ENCODE results near the gene CAPN14.

The CAPN14 gene

DNA sequence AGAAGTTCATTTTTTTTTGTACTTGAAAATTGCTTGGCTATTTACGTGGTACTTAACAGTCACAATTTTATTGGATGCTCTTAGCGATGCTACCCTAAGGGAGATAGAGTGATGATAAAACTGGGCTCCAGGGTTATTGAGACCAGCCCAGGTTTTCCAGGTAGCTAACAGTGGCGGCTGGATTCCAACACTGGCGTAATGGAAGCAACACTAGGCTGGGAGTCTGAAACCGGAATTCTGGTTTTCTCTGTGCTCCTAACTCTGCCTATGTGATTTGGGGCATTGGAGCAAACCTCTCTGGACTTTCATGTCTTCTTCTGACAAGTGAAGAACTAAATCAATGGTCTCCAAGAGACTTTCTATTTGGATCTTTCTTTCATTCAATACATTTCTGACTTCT lies 69.7 kb downstream of the CAPN14 start:
- H3K27me3 Mint-ChIP-seq: peaks cover 16 to 27% of the 10 kb centered on the region in 2 donors
- no peaks in the 10 kb centered on the region for H3K36me3 Mint-ChIP-seq (ENCODE audit: insufficient read depth)
- no peak overlapping the region for H3K4me3 Mint-ChIP-seq
- no peak overlapping the region for H3K27ac Mint-ChIP-seq
- ATAC-seq (replicated peaks): no peak
- no peaks in the 10 kb centered on the region for H3K4me1 Mint-ChIP-seq (ENCODE audit: low read depth in 2 of 2)
- DNase-seq: no peak
- no peaks in the 10 kb centered on the region for H3K9me3 Mint-ChIP-seq

- Mint-ChIP-seq H3K4me1 (ENCODE audit: low read depth in 2 of 2) (peaks cover 0 to under 1% of the 10 kb centered on the region in 2 donors), H3K4me3 (no peak overlapping the region), H3K27me3 (peaks cover 6 to 36% of the 10 kb centered on the region in 2 donors), H3K9me3 (no peaks in the 10 kb centered on the region), H3K36me3 (ENCODE audit: insufficient read depth) (peaks cover 5% of the 10 kb centered on the region), H3K27ac (no peak overlapping the region)
- DNase-seq: no peak
- ATAC-seq (replicated peaks): no peak
These were observed 75.2 kb downstream of the CAPN14 start for GRCh38 chr2:31142110-31142509.

DNA sequence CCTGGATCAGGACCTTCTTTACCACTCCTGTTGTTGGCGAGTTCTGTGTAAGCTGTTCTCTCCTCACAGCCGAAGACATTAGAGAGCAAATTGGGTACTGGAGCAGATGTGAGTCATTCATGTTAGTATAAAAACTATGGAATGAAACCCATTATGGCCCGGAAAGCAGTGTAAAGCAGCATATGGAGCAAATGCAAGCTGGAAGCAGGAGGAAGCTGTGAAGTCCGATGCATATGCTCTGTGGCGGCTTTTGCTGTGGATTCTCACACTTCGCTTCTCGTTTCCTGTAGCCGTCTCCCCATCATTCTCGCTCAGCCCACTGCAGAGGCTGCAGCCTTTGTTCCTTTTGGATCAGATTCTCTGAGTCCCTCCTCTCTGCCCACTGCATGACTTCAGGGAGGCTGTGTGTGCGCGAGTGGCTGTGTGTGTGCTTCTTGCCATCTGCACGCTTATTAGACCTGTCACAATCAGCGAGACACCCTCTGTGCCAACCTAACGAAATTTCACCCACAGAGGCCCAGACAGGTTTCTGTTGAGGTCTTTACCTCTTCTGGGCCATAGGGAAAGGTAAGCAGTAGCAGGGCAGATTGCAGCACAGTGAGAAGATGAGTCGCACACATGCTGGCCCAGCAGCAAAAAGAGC lies 75.8 kb downstream of the CAPN14 start:
- Mint-ChIP-seq H3K4me1 (ENCODE audit: low read depth in 2 of 2) (peaks cover 4 to 5% of the 10 kb centered on the region in 2 donors), H3K4me3 (no peak overlapping the region), H3K36me3 (ENCODE audit: insufficient read depth) (peaks cover 5% of the 10 kb centered on the region), H3K27ac (no peak overlapping the region), H3K9me3 (no peaks in the 10 kb centered on the region), H3K27me3 (peaks cover 12 to 41% of the 10 kb centered on the region in 2 donors)
- DNase-seq (no peak), ATAC-seq (replicated peaks) (no peak)

GRCh38 chr2:31140151-31140550 lies 77.2 kb downstream of the CAPN14 start:
- Mint-ChIP-seq H3K36me3 (ENCODE audit: insufficient read depth) (peaks cover 5% of the 10 kb centered on the region), H3K9me3 (no peaks in the 10 kb centered on the region), H3K4me1 (ENCODE audit: low read depth in 2 of 2) (peaks cover 4 to 7% of the 10 kb centered on the region in 2 donors), H3K27me3 (peaks cover 26 to 55% of the 10 kb centered on the region in 2 donors), H3K4me3 (no peak overlapping the region), H3K27ac (no peak overlapping the region)
- DNase-seq: no peak
- ATAC-seq (replicated peaks): no peak

DNA sequence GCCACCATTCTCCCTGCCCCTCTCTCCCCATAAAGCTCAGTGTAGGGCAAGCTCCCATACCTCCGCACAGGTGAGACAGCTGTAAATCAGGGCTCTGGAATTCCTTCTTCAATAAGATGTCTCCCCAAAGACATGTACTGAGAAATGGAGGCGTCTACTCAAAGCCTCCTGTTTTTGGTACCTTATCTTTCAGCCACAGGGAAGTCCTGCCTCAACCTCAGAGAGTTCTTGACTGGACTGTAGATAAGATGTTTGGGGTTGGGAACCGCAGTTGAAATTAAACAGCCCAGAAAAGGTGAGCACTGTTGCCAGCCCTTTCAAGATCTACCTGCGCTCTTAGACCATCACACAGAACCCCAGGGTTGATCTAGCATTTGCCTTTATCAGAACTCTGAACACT lies 77.6 kb downstream of the CAPN14 start:
- Mint-ChIP-seq H3K36me3 (ENCODE audit: insufficient read depth) (peaks cover 5% of the 10 kb centered on the region), H3K27ac (no peak overlapping the region), H3K4me1 (ENCODE audit: low read depth in 2 of 2) (peaks cover 4 to 7% of the 10 kb centered on the region in 2 donors), H3K4me3 (no peak overlapping the region), H3K27me3 (peaks cover 31 to 60% of the 10 kb centered on the region in 2 donors), H3K9me3 (no peaks in the 10 kb centered on the region)
- ATAC-seq (replicated peaks) (no peak), DNase-seq (no peak)

- Mint-ChIP-seq H3K36me3 (ENCODE audit: insufficient read depth) (peaks cover 5% of the 10 kb centered on the region), H3K27me3 (peaks cover 44 to 74% of the 10 kb centered on the region in 2 donors), H3K27ac (no peak within 1 kb of the TSS), H3K4me3 (peak within 1 kb of the TSS; percentile 63), H3K9me3 (no peaks in the 10 kb centered on the region), H3K4me1 (ENCODE audit: low read depth in 2 of 2) (peaks cover 4 to 7% of the 10 kb centered on the region in 2 donors)
- DNase-seq: peak in 1 of 3 experiments; percentile 7
- peak; percentile 52 for ATAC-seq (replicated peaks)
These were observed 79.0 kb downstream of the CAPN14 start, which contains the start of gene GALNT14 for GRCh38 chr2:31138037-31138962. GALNT14 (minus strand) TSS chr2:31138440; CDS start chr2:31138086, 354 bp downstream.

DNA sequence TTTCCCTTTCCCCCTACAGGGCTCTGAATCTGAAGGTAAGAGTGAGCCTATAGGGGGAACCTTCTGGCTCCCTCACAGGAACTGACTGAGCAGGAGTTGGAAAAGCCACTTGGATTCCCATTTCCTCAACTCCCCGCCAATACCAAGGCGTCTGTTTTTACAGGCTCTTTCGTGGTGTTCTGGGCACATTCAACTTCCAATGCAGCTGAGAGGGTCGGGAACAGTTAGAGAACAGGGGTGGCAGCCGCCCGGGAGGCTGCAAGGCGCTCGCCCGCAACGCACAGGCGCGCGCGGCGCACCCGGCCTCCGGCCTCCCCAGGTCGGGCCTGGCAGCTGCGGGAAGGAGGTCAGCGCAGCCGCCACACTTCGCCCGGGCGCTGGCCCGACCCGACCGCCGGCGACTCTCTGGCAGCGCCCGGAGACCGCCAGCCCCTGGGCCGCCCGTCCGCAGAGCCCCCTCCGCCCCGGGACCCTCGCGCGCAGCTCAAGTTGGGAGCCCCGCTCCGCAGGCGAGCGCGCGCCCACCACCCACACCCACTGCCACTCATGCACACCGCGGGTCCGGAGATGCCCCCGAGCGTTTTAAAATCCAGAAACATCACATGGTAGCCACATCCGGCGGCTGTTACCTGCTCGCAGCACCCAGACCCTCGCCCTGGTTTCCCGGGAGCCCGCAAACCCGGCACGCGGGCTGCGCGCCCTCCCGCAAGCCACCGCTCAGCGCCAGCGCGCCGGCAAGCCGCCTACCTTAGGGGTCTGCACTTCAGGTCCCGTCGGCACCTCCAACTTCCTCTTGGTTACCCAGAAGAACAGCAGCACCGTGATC lies 79.9 kb downstream of the CAPN14 start:
- Mint-ChIP-seq H3K9me3 (no peaks in the 10 kb centered on the region), H3K27ac (no peak overlapping the region), H3K36me3 (ENCODE audit: insufficient read depth) (peaks cover 5% of the 10 kb centered on the region), H3K27me3 (peaks cover 51 to 73% of the 10 kb centered on the region in 2 donors), H3K4me3 (peak overlapping the region; percentile 63), H3K4me1 (ENCODE audit: low read depth in 2 of 2) (peaks cover 4 to 7% of the 10 kb centered on the region in 2 donors)
- DNase-seq: no peak
- ATAC-seq (replicated peaks): no peak

DNA sequence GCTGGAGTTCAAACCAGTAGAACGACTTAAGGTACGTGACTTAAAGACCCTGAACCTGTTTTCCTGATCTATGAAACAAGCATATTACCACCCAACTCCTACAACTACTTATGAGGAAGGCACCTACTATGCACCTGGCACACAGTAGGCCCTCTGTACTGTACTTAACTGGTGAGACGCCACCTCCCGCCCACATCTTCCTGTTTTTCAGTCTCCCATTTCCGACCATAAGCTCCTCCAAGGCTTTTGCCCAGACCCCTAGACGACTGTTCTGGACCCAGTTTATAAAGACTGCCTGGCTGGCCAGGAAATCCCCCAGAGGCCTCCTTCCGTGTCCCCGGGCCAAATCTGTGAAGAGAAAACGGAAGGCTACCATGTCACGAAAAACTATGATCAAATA lies 80.6 kb downstream of the CAPN14 start:
- H3K27ac Mint-ChIP-seq: no peak overlapping the region
- DNase-seq: no peak

DNA sequence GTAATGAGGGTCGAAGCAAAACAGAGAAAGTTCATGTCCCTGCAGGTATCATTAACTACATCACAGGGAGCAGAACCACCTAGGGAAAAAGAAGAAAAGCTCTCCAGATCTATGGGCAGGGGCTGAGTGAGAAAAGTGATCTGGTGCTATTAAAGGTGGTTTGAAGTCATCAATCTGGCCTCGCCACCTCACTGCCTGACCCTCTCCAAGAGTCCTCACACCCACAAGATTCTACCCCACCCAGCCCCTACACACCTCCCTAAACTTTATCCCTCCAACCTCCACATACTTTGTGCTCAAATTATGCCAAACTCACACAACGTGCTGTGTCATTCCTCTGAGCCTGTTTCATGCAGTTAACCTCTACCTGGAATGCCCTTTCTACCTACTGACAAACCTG lies 81.3 kb downstream of the CAPN14 start:
- Mint-ChIP-seq H3K27me3 (peaks cover 46 to 70% of the 10 kb centered on the region in 2 donors), H3K4me3 (no peak overlapping the region), H3K9me3 (no peaks in the 10 kb centered on the region), H3K36me3 (ENCODE audit: insufficient read depth) (peaks cover 5% of the 10 kb centered on the region), H3K4me1 (ENCODE audit: low read depth in 2 of 2) (peaks cover 4 to 7% of the 10 kb centered on the region in 2 donors), H3K27ac (no peak overlapping the region)
- no peak for DNase-seq
- no peak for ATAC-seq (replicated peaks)

More for the DNA sequence above, 80.6 kb downstream of the CAPN14 start:
- Mint-ChIP-seq H3K4me1 (ENCODE audit: low read depth in 2 of 2) (peaks cover 4 to 7% of the 10 kb centered on the region in 2 donors), H3K36me3 (ENCODE audit: insufficient read depth) (peaks cover 5% of the 10 kb centered on the region), H3K27me3 (peaks cover 51 to 69% of the 10 kb centered on the region in 2 donors), H3K9me3 (no peaks in the 10 kb centered on the region), H3K4me3 (peak overlapping the region; percentile 47 to 49)
- ATAC-seq (replicated peaks): no peak

- H3K36me3 Mint-ChIP-seq (ENCODE audit: insufficient read depth): peaks cover 2% of the 10 kb centered on the region
- no peaks in the 10 kb centered on the region for H3K9me3 Mint-ChIP-seq
- peaks cover 49 to 74% of the 10 kb centered on the region in 2 donors for H3K27me3 Mint-ChIP-seq
- ATAC-seq (replicated peaks) (no peak), DNase-seq (no peak)
- H3K27ac Mint-ChIP-seq: no peak overlapping the region
- H3K4me3 Mint-ChIP-seq: no peak overlapping the region
- H3K4me1 Mint-ChIP-seq (ENCODE audit: low read depth in 2 of 2): peaks cover 4 to 7% of the 10 kb centered on the region in 2 donors
These were observed 82.8 kb downstream of the CAPN14 start for GRCh38 chr2:31134480-31134879.

DNA sequence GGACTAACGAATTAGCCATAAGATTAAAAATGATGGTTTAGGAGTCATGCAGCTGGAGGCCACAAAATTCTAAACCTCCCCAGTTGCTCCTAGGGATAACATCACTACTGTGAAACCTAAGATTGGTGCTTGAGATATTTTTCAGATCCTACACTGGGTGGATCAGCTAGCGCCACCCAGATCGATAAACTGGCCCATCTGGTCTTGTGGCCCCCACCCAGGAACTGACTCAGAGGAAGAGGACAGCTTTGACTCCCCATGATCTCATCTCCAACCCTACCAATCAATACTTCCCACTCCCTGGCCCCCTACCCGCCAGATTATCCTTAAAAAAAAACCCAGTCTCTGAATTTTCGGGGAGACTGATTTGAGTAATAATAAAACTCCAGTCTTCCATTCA lies 84.5 kb downstream of the CAPN14 start:
- H3K4me3 Mint-ChIP-seq: no peak overlapping the region
- H3K36me3 Mint-ChIP-seq (ENCODE audit: insufficient read depth): no peaks in the 10 kb centered on the region
- DNase-seq (no peak), ATAC-seq (replicated peaks) (no peak)
- no peak overlapping the region for H3K27ac Mint-ChIP-seq
- H3K9me3 Mint-ChIP-seq: no peaks in the 10 kb centered on the region
- H3K4me1 Mint-ChIP-seq (ENCODE audit: low read depth in 2 of 2): peaks cover 4 to 7% of the 10 kb centered on the region in 2 donors
- peaks cover 56 to 87% of the 10 kb centered on the region in 2 donors for H3K27me3 Mint-ChIP-seq

DNA sequence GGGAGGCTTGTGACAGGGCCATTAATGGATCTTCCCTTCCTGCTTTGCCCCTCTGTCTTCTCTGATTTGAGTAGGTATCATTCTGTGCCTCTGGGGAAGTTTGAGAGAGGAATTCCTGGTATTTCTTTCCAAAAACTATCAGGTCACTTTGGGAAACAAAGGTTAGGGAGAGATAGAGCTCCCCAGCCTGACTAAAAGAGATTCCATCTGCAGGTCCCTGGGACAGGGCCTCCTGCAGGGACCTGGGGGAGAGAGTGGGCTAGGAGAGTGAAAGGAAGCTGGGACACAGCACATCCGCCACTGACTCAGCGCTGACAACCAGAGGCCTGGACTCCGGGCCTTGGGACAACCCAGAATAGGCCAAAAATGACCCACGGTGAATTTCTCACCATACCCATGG lies 85.4 kb downstream of the CAPN14 start:
- DNase-seq: no peak
- Mint-ChIP-seq H3K9me3 (no peaks in the 10 kb centered on the region), H3K27me3 (peaks cover 53 to 87% of the 10 kb centered on the region in 2 donors), H3K4me1 (ENCODE audit: low read depth in 2 of 2) (peaks cover 2 to 4% of the 10 kb centered on the region in 2 donors), H3K4me3 (no peak overlapping the region), H3K27ac (no peak overlapping the region), H3K36me3 (ENCODE audit: insufficient read depth) (no peaks in the 10 kb centered on the region)
- no peak for ATAC-seq (replicated peaks)
